H9 (cell line): ENCODE measurements around the gene MAP2K7. TPM values are rescaled to one million over a fixed set of nuclear protein-coding genes. Genes with fewer than 3 reads are reported as not detected.

ENCODE experiments used
- DNase-seq: peaks from one replicate; pipeline ENCODE4 v3.0.0-alpha.2; 2017
- H2AFZ ChIP-seq: one replicate; pipeline ENCODE4 v1.6.1; 2013; ENCODE audit warnings: mild to moderate bottlenecking, low read length, control low read depth, moderate library complexity
- H2AK5ac ChIP-seq: 2 replicates; pipeline ENCODE4 v1.6.1; 2013; ENCODE audit warnings: low read length, control low read depth, mixed read lengths; ENCODE audit not compliant: insufficient read length
- H2BK120ac ChIP-seq: one replicate; pipeline ENCODE4 v1.6.1; 2013; ENCODE audit warnings: low read depth, mild to moderate bottlenecking, low read length, control low read depth, inconsistent platforms; ENCODE audit not compliant: poor library complexity, severe bottlenecking
- H2BK12ac ChIP-seq: 2 replicates; pipeline ENCODE4 v1.6.1; 2013; ENCODE audit warnings: low read length, control low read depth, mixed read lengths, low read depth; ENCODE audit not compliant: insufficient read length
- H2BK15ac ChIP-seq: 2 replicates; pipeline ENCODE4 v1.6.1; 2013; ENCODE audit warnings: low read depth, low read length, control low read depth
- H2BK20ac ChIP-seq: one replicate; pipeline ENCODE4 v1.6.1; 2013; ENCODE audit warnings: low read depth, mild to moderate bottlenecking, low read length, control low read depth, inconsistent platforms; ENCODE audit not compliant: poor library complexity, severe bottlenecking
- H2BK5ac ChIP-seq: 2 replicates; pipeline ENCODE4 v1.6.1; 2013; ENCODE audit warnings: low read length, control low read depth, mixed read lengths; ENCODE audit not compliant: insufficient read length
- H3K14ac ChIP-seq: 2 replicates; pipeline ENCODE4 v1.6.1; 2013; ENCODE audit warnings: low read length, control low read depth; ENCODE audit not compliant: insufficient read depth
- H3K18ac ChIP-seq: 2 replicates; pipeline ENCODE4 v1.6.1; 2013; ENCODE audit warnings: low read depth, mild to moderate bottlenecking, mixed read lengths, low read length, control low read depth; ENCODE audit not compliant: insufficient read length
- H3K23ac ChIP-seq: 2 replicates; pipeline ENCODE4 v1.6.1; 2013; ENCODE audit warnings: low read length, control low read depth, mixed read lengths, low read depth; ENCODE audit not compliant: insufficient read length
- H3K23me2 ChIP-seq: 2 replicates; pipeline ENCODE4 v1.6.1; 2013; ENCODE audit warnings: low read depth, mild to moderate bottlenecking, mixed read lengths, low read length, control low read depth; ENCODE audit not compliant: insufficient read length, poor library complexity, severe bottlenecking
- H3K27ac ChIP-seq: 2 replicates; pipeline ENCODE4 v1.5.1; 2013; ENCODE audit warnings: low read length, control low read depth, mixed read lengths, low read depth; ENCODE audit not compliant: insufficient read length
- H3K27me3 ChIP-seq: 2 replicates; pipeline ENCODE4 v1.6.1; 2013; ENCODE audit warnings: low read length, control low read depth, inconsistent platforms; ENCODE audit not compliant: insufficient read depth
- H3K4ac ChIP-seq: 2 replicates; pipeline ENCODE4 v1.6.1; 2013; ENCODE audit warnings: low read depth, mild to moderate bottlenecking, control low read depth, inconsistent platforms, low read length, moderate library complexity
- H3K4me1 ChIP-seq: 2 replicates; pipeline ENCODE4 v1.6.1; 2013; ENCODE audit warnings: low read length, control low read depth, inconsistent platforms; ENCODE audit not compliant: insufficient read depth
- H3K4me2 ChIP-seq: 2 replicates; pipeline ENCODE4 v1.6.1; 2013; ENCODE audit warnings: low read length, control low read depth, mixed read lengths; ENCODE audit not compliant: insufficient read length, insufficient read depth
- H3K56ac ChIP-seq: 2 replicates; pipeline ENCODE4 v1.6.1; 2013; ENCODE audit warnings: low read depth, mild to moderate bottlenecking, mixed read lengths, low read length, control low read depth; ENCODE audit not compliant: insufficient read length
- H3K79me1 ChIP-seq: 2 replicates; pipeline ENCODE4 v1.6.1; 2013; ENCODE audit warnings: low read depth, mild to moderate bottlenecking, moderate library complexity, low read length, control low read depth, inconsistent platforms; ENCODE audit not compliant: insufficient read depth, poor library complexity, severe bottlenecking
- H3K79me2 ChIP-seq: 2 replicates; pipeline ENCODE4 v1.6.1; 2013; ENCODE audit warnings: low read length, control low read depth, inconsistent platforms; ENCODE audit not compliant: insufficient read depth
- H3K9ac ChIP-seq: 2 replicates; pipeline ENCODE4 v1.6.1; 2013; ENCODE audit warnings: low read length, control low read depth, mixed read lengths; ENCODE audit not compliant: insufficient read length; ENCODE audit errors: extremely low read depth
- H3K9me3 ChIP-seq: one replicate; pipeline ENCODE4 v1.6.1; 2013; ENCODE audit warnings: low read depth, low read length, inconsistent platforms; ENCODE audit not compliant: control insufficient read depth
- H3T11ph ChIP-seq: one replicate; pipeline ENCODE4 v1.6.1; 2013; ENCODE audit warnings: mild to moderate bottlenecking, low read length, control low read depth, inconsistent platforms
- H4K20me1 ChIP-seq: one replicate; pipeline ENCODE4 v1.6.1; 2013; ENCODE audit not compliant: control insufficient read depth, insufficient read length, insufficient read depth
- H4K5ac ChIP-seq: 2 replicates; pipeline ENCODE4 v1.6.1; 2013; ENCODE audit warnings: low read depth, mild to moderate bottlenecking, mixed read lengths, low read length, control low read depth; ENCODE audit not compliant: insufficient read length
- H4K8ac ChIP-seq: replicated peaks from 2 replicates; pipeline ENCODE4 v1.6.1; 2013; ENCODE audit warnings: low read length, control low read depth, mixed read lengths, low read depth; ENCODE audit not compliant: insufficient read length
- H4K91ac ChIP-seq: 2 replicates; pipeline ENCODE4 v1.6.1; 2013; ENCODE audit warnings: low read depth, mild to moderate bottlenecking, moderate library complexity, mixed read lengths, low read length, control low read depth; ENCODE audit not compliant: insufficient read length
- H3K27ac Mint-ChIP-seq, 3 experiments: 2 replicates in 2 of 3; 3 replicates in 1 of 3; pipeline ENCODE4 v1.8.0; 2020 to 2021; ENCODE audit warnings: mixed read lengths in 3 of 3, mild to moderate bottlenecking in 1 of 3, moderate library complexity in 1 of 3
- H3K27me3 Mint-ChIP-seq: 2 replicates; pipeline ENCODE4 v1.8.0; 2021; ENCODE audit warnings: low read depth, mild to moderate bottlenecking, moderate library complexity, mixed read lengths
- H3K36me3 Mint-ChIP-seq, 3 experiments: 2 replicates in 2 of 3; 3 replicates in 1 of 3; pipeline ENCODE4 v1.8.0; 2020 to 2021; ENCODE audit warnings: low read depth in 3 of 3, mixed read lengths in 3 of 3; ENCODE audit not compliant: insufficient read depth in 1 of 3
- H3K4me1 Mint-ChIP-seq, 2 experiments: 2 replicates each; pipeline ENCODE4 v1.8.0; 2020; ENCODE audit warnings: mixed read lengths in 2 of 2
- H3K4me3 Mint-ChIP-seq, 2 experiments: 2 replicates in 1 of 2; 3 replicates in 1 of 2; pipeline ENCODE4 v1.8.0; 2020 to 2021; ENCODE audit warnings: mild to moderate bottlenecking in 2 of 2, mixed read lengths in 2 of 2, moderate library complexity in 1 of 2
- H3K9me3 Mint-ChIP-seq, 2 experiments: 2 replicates in 1 of 2; 3 replicates in 1 of 2; pipeline ENCODE4 v1.8.0; 2020; ENCODE audit warnings: mild to moderate bottlenecking in 2 of 2, mixed read lengths in 2 of 2, moderate library complexity in 1 of 2
- CTCF ChIP-seq: fragments of 200-600 bp; sonication (generic); conservative IDR thresholded peaks from 3 replicates; pipeline ENCODE4 v1.8.0; 2021; ENCODE audit warnings: antibody characterized with exemption, mild to moderate bottlenecking
- WGBS: extraction: QIAGEN DNeasy Blood & Tissue Kit; methylation state at CpG from one replicate; pipeline ENCODE4 v1.1.7; 2013; ENCODE audit warnings: missing lambda C conversion rate, low lambda C conversion rate, mixed read lengths; ENCODE audit not compliant: insufficient read length; ENCODE audit errors: extremely low coverage; 5-methylcytosine and 5-hydroxymethylcytosine counted together
- total RNA-seq: library from RNA; stranded (reverse); gene quantifications from 2 replicates; pipeline ENCODE4 v1.2.1, GENCODE V29; 2021

The MAP2K7 gene
- total RNA-seq, 1 experiment from 2014 or later, result 48.1 TPM

- Histone ChIP-seq H2BK15ac (no peak overlapping the region), H3T11ph (no peak overlapping the region), H3K14ac (no peak overlapping the region), H2BK5ac (no peak overlapping the region), H3K18ac (no peak overlapping the region), H3K23ac (no peak overlapping the region), H2AK5ac (no peak overlapping the region), H2BK120ac (no peak overlapping the region), H4K20me1 (no peaks in the 10 kb centered on the region), H4K8ac (no peak overlapping the region), H3K56ac (no peak overlapping the region), H3K79me1 (peaks cover 9% of the 10 kb centered on the region), H3K27me3 (no peaks in the 10 kb centered on the region), H4K91ac (no peak overlapping the region), H3K79me2 (peaks cover 3% of the 10 kb centered on the region; the same call in 1 of the 2 replicates), H3K4ac (no peak overlapping the region), H4K5ac (no peak overlapping the region), H3K4me1 (no peaks in the 10 kb centered on the region), H3K9ac (no peak overlapping the region), H3K4me2 (peak overlapping the region; percentile 66), H3K9me3 (no peaks in the 10 kb centered on the region), H2BK20ac (no peak overlapping the region), H2AFZ (no peak overlapping the region), H3K23me2 (no peaks in the 10 kb centered on the region), H2BK12ac (no peak overlapping the region), H3K27ac (no peak overlapping the region)
- Mint-ChIP-seq H3K9me3 (peaks cover 0 to 2% of the 10 kb centered on the region in 2 experiments; a peak in 1 of 5 replicates), H3K27me3 (no peaks in the 10 kb centered on the region; the same call in 1 of the 2 replicates), H3K4me3 (peak overlapping the region; percentile 90 to 96), H3K4me1 (peaks cover 3 to 10% of the 10 kb centered on the region in 2 experiments; a peak in 2 of 4 replicates), H3K36me3 (peaks cover 23 to 36% (median 34%) of the 10 kb centered on the region in 3 experiments), H3K27ac (peak overlapping the region in 2 of 3 experiments; percentile 60 to 97; a peak in 2 of 7 replicates)
- no peak for DNase-seq
- no peak for TF ChIP-seq CTCF
- no CpG with 5 or more reads among the region's 19 CpGs for WGBS
Observed at GRCh38 chr19:7941895-7942596, 38.4 kb downstream of the MAP2K7 start.
